GM10847 (cell line): ENCODE results near the gene MRPS34.

Source experiments
- POLR2A ChIP-seq: IDR thresholded peaks from 2 replicates; pipeline ENCODE4 v1.6.1; 2011; ENCODE audit not compliant: insufficient read length; ENCODE audit errors: extremely low read depth

The MRPS34 gene

GRCh38 chr16:1809281-1809801 is 36.4 kb upstream of the MRPS34 start:
- no peak for TF ChIP-seq POLR2A

DNA sequence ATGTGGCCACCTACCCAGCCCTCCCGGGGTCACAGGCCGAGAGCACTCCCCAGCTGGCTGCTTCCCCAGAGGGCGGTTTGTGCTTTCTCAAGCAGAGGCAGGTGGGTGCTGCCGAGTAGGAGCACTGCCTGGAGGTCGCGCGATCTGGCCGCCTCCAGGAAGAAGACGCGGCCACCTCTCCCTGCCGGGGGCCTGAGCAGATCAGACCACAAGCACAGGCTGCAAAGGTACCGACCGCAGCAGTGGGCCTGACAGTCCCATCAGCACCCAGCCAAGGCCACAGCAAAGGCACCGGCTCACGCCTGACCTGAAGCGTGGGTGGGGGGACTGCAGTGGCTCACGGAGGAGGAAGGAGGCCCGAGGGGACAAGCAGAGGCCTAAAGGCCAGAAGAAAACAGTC is 35.8 kb upstream of the MRPS34 start:
- no peak for TF ChIP-seq POLR2A

DNA sequence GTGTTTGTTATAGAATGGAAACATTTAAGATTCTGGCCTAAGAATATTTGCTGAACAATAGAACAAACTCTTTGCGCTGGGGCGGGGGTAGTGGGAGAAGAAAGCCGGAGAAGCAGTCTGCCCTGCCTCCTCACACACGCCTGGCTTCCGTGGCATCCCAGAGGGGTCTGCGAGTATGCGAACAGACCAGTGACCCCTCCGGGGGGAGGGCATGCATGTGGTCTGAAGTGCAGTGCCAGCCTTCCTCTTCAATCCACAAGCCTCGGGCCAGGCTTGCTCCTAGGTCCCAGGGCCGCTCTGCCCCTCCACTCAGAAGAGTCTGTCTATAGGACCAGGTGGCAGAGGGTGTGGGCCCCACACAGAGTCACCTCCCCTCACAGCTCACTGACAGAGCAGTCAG is 34.7 kb upstream of the MRPS34 start:
- no peak for TF ChIP-seq POLR2A

- no peak for TF ChIP-seq POLR2A
These were observed 27.8 kb upstream of the MRPS34 start for GRCh38 chr16:1800701-1801100.

DNA sequence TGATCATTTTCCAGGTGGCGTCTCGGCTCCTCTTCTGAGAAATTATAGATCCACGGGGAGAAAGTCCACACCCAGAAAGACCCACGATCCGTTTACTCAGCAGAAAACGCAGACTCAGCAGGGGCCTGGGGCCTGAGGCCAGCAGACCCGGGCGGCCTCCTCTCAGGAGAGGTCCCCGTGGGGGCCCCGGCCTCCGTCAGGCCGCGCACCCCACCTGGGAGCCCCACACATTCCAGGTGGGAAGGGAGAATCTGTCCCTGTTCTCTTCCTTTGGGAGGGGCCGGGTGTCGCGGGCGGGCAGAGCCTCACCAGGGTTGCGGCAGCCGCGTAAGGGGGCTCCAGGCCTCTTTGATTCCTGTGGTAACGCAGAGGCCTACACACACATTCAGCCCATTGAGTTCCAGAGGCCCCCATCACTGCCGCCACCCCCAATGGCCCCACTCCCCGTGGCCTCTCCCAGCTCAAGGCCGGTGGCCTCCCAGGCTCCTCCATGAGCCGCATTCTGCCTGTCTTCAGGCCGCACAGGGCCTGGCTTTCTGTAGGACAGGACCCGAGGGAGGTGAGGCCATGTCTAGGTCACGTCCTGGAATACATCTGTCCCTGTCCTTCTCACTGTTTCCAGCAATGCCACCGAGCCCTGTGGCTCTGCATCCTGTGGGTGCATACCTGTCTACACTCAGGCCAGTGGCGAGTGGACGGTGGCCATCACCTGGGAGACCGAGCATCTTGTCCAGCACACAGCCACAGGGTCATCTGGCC is 22.2 kb upstream of the MRPS34 start:
- TF ChIP-seq POLR2A: no peak

- no peak for TF ChIP-seq POLR2A
These were observed 21.4 kb upstream of the MRPS34 start for GRCh38 chr16:1794221-1794871.

DNA sequence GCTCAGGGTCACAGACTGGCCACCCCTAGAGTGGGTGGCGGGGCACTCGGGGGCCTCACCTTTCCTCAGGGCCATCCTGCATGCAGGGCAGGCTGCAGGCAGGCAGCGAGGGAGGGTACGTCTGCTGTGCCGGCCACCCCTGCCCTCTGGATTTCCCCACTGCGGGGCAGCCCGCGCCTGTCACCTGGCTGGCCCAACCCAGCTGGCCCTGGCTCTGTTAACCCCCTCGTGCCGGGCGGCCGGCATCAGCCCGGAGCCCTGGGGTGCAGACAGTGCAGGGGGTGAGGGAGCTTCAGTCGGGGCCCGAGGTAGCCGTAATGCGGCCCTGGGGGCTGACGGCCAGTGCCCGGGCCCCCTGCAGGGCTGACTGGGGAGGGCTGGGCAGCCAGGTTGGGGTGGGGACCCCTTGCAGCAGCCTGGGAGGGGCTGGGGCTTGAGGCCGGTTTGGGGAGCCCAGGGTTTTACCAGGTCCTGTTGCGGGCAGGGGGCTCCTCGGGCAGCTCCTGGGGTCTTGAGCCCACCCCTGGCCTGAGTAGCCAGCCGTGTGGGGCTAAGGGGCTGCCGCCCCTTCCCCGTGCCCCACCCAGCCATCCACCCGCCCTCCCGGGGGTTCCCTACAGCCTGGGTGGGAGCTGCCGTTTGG is 20.8 kb upstream of the MRPS34 start, which contains the start of gene IGFALS:
IGFALS (minus strand) TSS at position 128 of the 643 bp plus-strand sequence; CDS start at position 75, 53 bp downstream.
- no peak for TF ChIP-seq POLR2A

- TF ChIP-seq POLR2A: no peak
These were observed 20.1 kb upstream of the MRPS34 start for GRCh38 chr16:1792836-1793577.

DNA sequence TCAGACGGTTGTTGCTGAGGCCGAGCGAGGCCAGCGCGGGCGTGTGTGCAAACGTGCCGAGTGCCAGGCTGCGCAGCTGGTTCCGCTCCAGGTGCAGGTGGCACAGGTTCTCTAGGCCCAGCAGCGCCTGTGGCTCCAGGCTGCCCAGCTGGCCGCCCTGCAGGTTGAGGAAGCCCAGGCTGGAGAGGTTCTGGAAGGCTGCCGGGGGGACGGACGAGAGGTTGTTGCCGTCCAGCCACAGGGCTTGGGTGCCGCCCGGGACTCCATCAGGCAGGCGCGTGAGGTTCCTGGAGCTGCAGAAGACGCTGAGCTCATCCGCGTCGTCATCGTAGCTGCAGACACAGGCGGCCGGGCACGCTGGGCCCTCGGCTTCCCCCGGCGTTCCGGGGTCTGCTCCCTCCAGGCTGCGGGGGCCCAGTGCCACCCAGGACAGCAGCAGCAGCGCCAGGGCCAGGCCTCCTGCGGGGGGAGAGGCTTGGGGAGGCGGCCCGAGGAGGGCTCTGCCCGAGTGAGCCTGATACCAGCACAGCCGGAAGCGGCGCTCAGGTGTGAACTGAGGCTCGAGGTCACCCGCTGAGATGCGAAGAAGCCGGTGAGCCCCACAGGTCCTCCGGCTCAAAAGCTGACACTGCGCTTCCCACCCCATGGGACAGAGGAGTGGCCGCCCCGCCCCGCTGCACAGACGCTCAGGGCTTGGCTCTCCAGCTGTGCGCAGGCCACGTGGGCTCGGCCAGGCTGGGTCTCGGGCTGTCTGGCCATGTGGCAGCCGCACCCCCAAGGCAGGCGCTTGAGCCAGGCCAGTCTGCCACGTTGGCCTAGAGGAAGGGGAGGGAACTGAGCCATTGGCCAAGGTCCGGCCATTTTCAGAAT is 19.2 kb upstream of the MRPS34 start:
- TF ChIP-seq POLR2A: no peak

DNA sequence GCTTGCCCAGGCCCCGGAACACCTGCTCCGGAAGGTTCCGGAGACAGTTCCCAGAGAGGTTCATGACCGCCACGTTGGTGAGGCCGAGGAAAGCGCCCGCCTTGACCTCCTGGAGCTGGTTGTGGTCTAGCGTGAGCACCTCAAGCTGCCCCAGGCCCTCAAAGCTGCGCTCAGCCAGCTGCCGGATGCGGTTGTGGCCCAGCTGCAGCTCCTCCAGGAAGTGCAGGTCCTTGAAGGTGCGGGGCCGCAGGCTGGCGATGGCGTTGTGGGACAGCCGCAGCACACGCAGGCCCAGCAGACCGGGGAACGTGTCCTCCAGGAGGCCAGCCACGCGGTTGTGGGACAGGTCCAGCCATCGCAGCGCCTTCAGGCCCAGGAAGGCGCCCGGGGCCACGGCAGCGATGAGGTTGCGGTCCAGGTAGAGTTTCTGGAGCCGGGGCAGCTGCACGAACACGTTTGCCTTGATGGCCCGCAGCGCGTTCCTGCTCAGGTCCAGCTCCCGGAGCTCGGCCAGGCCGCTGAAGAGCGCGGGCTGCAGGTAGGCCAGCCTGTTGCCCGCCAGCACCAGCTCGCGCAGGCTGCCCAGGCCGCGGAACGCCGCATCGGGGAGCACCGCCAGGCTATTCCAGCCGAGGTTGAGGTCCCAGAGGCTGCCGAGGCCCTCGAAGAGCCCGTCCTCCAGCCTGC is 18.5 kb upstream of the MRPS34 start:
- TF ChIP-seq POLR2A: no peak

DNA sequence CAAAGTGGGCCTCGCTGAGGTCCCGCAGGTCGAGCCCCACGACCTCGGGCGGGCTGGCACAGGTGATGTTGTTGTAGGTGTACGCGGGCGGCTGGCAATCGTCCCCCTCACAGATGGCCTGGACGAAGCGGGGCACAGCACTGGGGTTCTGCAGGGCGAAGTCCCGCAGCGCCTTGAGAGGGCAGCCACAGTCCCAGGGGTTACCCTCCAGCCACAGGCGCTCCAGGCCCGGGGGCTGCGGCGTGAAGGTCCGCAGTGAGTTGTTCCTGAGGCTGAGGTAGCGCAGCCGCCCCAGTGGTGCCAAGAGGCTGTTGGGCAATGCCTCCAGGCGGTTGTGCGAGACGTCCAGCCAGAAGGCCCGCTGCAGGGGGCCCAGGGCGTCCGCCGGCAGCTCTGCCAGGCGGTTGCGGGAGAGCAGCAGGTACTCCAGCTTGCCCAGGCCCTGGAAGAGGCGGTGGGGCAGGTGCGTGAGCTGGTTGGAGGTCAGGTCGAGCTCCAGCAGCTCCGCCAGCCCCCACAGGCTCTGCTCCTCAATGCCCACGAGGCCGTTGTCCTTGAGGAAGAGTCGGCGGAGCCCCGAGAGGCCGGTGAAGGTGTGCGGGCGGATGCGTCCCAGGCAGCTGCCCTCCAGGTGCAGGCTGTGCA is 17.8 kb upstream of the MRPS34 start:
- TF ChIP-seq POLR2A: no peak

DNA sequence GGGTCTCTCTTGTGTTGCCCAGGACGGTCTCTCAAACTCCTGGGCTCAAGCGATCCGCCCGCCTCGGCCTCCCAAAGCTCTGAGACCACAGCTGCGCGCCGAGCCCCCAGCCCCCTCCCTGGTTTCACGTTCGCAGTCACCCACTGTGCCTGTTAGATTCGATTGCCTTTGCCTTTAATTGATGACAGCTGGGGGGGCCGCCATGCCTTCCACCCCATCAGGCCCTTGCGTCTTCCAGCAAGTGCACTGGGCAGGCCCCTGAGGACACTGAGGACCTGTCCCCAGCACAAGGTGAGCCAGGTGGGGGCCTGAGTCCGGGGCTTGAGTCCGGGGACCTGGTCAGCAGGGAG is 17.3 kb upstream of the MRPS34 start:
- no peak for TF ChIP-seq POLR2A

DNA sequence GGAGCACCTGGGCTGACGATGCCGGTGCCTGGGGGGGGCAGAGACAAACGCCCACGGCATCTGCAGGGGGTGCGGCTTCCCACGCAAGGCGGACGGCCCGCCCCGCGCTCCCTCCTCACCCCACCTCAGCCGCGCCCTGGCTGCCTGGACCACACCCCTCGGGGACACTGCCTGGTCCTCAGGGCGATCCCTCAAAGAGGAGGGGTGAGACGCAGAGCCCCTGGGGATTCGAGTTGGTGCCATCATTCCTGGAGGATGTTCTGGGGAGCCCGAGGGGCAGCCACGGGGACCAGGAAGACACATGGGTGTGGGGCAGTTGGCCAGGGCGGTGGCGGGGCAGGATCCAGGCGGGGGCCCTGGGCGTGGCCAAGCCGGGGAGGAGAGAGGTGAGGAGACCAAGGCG is 16.7 kb upstream of the MRPS34 start:
- TF ChIP-seq POLR2A: no peak
